NCI-H460 (cell line): ENCODE results near the gene PLCL2. TPM values are rescaled to one million over a fixed set of nuclear protein-coding genes. Genes with fewer than 3 reads are reported as not detected.

Experiments
- DNase-seq: peaks from one replicate; pipeline ENCODE4 v3.0.0-alpha.2; 2016; ENCODE audit warnings: low read depth; ENCODE audit errors: extremely low read depth
- total RNA-seq: library from RNA; depleted of rRNA; stranded (reverse); fragments of >200 nt; shearing (Covaris generic); gene quantifications from 2 replicates; pipeline ENCODE4 v1.2.3, GENCODE V29; 2014

The PLCL2 gene
- total RNA-seq, 1 experiment from 2014 or later: 3.8 TPM

DNA sequence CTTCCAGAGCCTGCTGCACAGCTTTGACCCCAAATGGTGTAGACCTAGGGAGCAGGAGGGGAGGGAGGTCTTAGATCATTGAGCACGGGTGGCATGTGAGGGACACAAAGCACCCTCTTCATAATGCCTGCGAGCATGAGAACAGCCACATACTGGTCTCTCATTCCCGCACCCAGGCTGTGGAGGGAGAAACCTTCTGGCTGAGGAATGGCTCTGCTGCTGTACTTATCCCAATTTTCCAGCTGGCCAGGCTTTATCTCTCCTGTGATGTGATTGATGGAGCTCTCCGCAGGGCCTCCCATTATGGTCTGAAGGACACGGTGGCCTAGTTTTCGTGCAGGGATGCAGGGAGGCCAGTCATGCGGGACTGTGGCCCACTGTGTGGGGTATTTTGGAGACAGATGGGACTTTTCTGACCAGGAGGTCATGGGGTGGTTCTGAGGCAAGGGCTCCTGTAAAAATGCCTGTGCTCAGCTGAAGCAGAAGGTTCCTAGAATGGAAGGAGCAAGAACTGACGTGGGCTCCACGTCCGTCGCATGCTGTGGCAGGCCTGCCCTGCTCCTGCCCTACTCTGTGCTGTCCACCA lies 251.5 kb downstream of the PLCL2 start:
- no peak for DNase-seq

DNA sequence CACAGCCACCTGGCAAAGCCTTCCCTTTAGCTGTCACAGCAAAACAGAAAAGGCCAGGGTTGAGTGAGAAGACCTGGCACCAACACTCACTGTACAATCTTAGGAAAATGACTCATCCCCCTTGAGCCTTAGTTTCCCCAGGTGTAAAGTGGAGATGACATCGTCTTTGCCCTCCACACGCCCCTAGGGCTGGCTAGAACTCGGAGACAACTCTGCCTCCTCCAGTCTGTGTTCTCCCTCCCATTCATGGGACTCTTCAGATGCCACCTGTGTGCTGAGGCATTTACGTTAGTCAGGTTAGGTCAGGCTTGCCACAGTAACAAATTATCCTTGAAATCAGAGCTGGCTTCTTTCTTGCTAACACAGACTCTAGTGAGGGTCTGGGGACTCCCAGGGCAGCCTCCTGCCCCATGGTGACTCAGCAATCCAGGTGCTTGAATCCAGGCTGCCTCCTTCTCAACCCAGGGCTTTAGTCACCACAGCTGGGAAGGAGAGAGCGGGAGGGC lies 252.6 kb downstream of the PLCL2 start:
- no peak for DNase-seq

DNA sequence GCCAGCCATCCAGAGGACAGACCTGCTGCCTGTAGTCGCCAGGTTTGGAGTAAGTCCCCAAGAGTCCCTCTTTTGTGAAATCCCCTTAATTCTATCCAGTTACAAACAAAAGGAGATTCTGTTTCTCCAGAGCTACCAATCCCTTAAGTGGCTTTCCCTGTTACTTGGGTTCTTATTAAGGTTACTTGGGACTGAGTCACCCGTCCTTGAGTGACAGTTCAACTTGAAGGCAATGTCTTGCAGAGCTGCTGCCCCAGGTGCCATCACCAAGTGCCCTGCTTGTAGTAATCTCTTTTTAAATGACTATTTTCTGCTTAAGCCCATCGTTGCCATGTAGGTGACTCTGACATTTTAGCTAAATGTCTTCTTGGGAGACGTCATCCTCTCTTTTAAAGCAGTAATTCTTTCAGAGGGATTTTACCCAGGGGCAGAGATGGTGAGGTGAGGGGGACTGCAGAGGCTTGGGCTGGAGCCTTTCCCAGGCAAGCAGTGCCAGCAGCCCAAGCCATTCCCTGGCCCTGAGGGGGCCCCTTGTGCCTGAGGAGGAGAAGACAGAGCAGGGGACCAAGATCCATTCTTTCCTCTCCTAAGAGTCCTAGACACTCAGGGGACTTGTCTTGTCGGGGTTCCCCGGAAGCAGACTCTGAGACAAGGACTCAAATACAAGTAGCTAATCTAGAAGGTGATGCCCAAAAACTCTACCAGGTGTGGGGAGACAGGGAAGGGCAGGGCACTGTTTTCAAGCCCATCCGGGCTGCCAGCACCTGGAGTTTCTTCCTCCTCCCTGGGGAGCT lies 253.7 kb downstream of the PLCL2 start:
- DNase-seq: no peak
